Measurements from ENCODE around the gene MTUS2.

MTUS2 gene

GRCh38 chr13:29317828-29318227 is 497.7 kb downstream of the MTUS2 start:
- no peak overlapping the region for H3K4me3 ChIP-seq (ENCODE audit: low read depth in 1 of 2, low read length in 1 of 2)

GRCh38 chr13:29318741-29319140 is 498.6 kb downstream of the MTUS2 start:
- Histone ChIP-seq H3K4me1 (ENCODE audit: control insufficient read depth in 1 of 2, insufficient read depth in 1 of 2, low read depth in 1 of 2, low read length in 1 of 2) (no peaks in the 10 kb centered on the region), H3K36me3 (no peaks in the 10 kb centered on the region), H3K27me3 (no peaks in the 10 kb centered on the region), H3K9me3 (no peaks in the 10 kb centered on the region), H3K4me3 (ENCODE audit: low read depth in 1 of 2, low read length in 1 of 2) (no peak overlapping the region), H3K27ac (no peak overlapping the region)
- TF ChIP-seq CTCF (IDR thresholded peaks at IDR 0.05): no peak

More at GRCh38 chr13:29317828-29318227, 497.7 kb downstream of the MTUS2 start:
- H3K9me3 ChIP-seq: no peaks in the 10 kb centered on the region
- no peaks in the 10 kb centered on the region for H3K27me3 ChIP-seq
- no peak for TF ChIP-seq CTCF (IDR thresholded peaks at IDR 0.05)
- H3K36me3 ChIP-seq: no peaks in the 10 kb centered on the region
- no peaks in the 10 kb centered on the region for H3K4me1 ChIP-seq (ENCODE audit: control insufficient read depth in 1 of 2, insufficient read depth in 1 of 2, low read depth in 1 of 2, low read length in 1 of 2)
- H3K27ac ChIP-seq: no peak overlapping the region

GRCh38 chr13:29319451-29319850 is 499.3 kb downstream of the MTUS2 start:
- Histone ChIP-seq H3K4me1 (ENCODE audit: control insufficient read depth in 1 of 2, insufficient read depth in 1 of 2, low read depth in 1 of 2, low read length in 1 of 2) (no peaks in the 10 kb centered on the region), H3K36me3 (no peaks in the 10 kb centered on the region), H3K9me3 (no peaks in the 10 kb centered on the region), H3K27ac (no peak overlapping the region), H3K27me3 (no peaks in the 10 kb centered on the region), H3K4me3 (ENCODE audit: low read depth in 1 of 2, low read length in 1 of 2) (no peak overlapping the region)
- no peak for TF ChIP-seq CTCF (IDR thresholded peaks at IDR 0.05)

GRCh38 chr13:29323954-29324353 is 503.8 kb downstream of the MTUS2 start:
- Histone ChIP-seq H3K27me3 (no peaks in the 10 kb centered on the region), H3K9me3 (no peaks in the 10 kb centered on the region), H3K27ac (no peak overlapping the region), H3K4me1 (ENCODE audit: control insufficient read depth in 1 of 2, insufficient read depth in 1 of 2, low read depth in 1 of 2, low read length in 1 of 2) (no peaks in the 10 kb centered on the region), H3K36me3 (no peaks in the 10 kb centered on the region), H3K4me3 (ENCODE audit: low read depth in 1 of 2, low read length in 1 of 2) (no peak overlapping the region)
- no peak for TF ChIP-seq CTCF (IDR thresholded peaks at IDR 0.05)

- Histone ChIP-seq H3K36me3 (no peaks in the 10 kb centered on the region), H3K27me3 (no peaks in the 10 kb centered on the region), H3K4me1 (ENCODE audit: control insufficient read depth in 1 of 2, insufficient read depth in 1 of 2, low read depth in 1 of 2, low read length in 1 of 2) (no peaks in the 10 kb centered on the region), H3K9me3 (no peaks in the 10 kb centered on the region), H3K4me3 (ENCODE audit: low read depth in 1 of 2, low read length in 1 of 2) (no peak overlapping the region), H3K27ac (no peak overlapping the region)
- TF ChIP-seq CTCF (IDR thresholded peaks at IDR 0.05): no peak
These were observed 504.5 kb downstream of the MTUS2 start for GRCh38 chr13:29324601-29325000.

GRCh38 chr13:29328501-29328900 is 508.4 kb downstream of the MTUS2 start:
- Histone ChIP-seq H3K27me3 (no peaks in the 10 kb centered on the region), H3K27ac (no peak overlapping the region)
- TF ChIP-seq CTCF (IDR thresholded peaks at IDR 0.05): no peak

More at GRCh38 chr13:29328501-29328900, 508.4 kb downstream of the MTUS2 start:
- Histone ChIP-seq H3K36me3 (no peaks in the 10 kb centered on the region), H3K4me1 (ENCODE audit: control insufficient read depth in 1 of 2, insufficient read depth in 1 of 2, low read depth in 1 of 2, low read length in 1 of 2) (no peaks in the 10 kb centered on the region), H3K4me3 (ENCODE audit: low read depth in 1 of 2, low read length in 1 of 2) (no peak overlapping the region), H3K9me3 (no peaks in the 10 kb centered on the region)
